NCI-H2227 treated with DMSO at 0.1 percent for 48 hours (cell line): ENCODE results near the gene MAGEB18.

Source experiments
- DNase-seq: peaks from one replicate; lab custom pipeline; 2025; lab: John Stamatoyannopoulos, UW

The MAGEB18 gene

DNA sequence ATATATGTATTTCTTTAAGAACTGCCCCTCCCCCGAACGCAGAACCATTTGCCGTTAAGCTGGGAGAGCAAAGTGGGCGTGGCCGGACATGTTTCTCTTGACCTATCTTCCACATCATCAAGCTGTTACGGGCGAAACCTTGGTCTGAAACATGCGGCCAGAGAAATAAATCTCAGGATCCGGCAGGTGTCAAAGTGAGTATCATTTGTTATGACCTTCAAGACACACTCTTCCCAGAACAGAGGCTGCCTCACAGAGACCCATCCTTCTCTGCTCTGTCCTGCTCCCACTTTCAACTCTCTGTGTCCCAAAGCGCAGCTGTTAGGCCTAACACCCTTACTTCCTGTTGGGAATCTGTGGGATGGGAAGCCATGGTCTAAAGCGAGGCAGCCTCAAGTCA lies at the start of gene MAGEB18:
TSS of gene MAGEB18 (plus strand) at position 70 of the 400 bp plus-strand sequence. CDS start 643 bp downstream, outside the sequence.
- no peak for DNase-seq

DNA sequence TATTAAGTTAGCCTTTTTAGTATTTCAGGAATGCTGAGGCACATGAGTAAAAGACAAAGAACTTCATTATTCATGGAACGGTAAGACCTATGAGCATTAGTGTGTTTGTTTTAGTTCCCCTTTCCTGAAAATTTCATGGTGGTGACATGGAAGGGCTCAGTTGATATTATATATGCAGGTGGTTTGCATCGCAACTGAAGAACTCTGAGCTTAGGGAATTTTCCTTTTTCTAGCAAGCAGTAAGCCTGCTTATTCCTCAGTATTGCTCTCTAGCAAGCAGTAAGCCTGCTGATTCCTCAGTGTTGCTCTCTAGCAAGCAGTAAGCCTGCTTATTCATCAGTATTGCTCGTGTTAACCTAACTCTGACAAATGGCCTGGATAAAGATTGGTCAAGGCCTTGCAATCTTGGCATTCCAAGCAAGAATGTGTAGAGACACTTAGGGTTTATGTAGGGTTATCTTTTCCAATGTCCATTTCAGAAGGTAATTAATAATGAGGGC lies 37.7 kb upstream of the MAGEB18 start:
- DNase-seq, result no peak

DNA sequence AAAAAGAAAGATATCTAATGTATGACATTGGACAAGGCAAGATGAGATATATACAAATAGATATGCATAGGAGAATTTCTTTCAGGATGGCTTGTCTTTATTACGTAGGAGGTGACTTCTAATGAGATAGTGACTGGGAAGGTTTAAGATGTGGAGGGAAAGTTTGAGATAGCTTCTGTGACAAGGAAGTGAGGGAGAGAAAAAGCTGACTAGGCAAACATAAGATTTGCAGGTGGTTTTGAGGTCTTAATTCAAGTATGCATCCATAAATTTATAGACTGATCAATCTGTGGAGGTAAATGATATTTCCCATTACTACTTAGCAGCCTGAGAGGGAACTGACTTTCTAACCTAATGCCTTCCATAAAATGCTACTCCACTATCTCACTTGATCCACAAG lies 29.0 kb upstream of the MAGEB18 start:
- no peak for DNase-seq

DNA sequence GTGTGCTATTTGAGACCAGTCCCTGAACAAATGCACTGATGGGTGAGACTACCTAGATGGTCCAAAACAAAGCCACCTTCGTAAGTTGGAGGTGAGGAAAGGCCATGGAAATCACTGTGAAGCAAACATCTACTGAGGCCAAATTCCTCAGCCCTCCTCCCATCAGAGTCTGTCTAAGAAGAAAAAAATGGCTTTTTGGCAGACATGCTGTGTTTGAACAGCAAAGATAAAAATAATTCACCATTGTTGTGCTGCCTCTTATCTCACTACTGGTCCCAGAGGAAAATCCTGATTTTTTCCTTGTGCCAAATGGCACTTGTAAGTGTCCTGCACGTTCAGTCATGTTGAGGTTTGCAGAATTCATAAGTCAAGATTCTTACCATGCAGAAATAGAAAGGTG lies 7.9 kb downstream of the MAGEB18 start:
- DNase-seq, result no peak

DNA sequence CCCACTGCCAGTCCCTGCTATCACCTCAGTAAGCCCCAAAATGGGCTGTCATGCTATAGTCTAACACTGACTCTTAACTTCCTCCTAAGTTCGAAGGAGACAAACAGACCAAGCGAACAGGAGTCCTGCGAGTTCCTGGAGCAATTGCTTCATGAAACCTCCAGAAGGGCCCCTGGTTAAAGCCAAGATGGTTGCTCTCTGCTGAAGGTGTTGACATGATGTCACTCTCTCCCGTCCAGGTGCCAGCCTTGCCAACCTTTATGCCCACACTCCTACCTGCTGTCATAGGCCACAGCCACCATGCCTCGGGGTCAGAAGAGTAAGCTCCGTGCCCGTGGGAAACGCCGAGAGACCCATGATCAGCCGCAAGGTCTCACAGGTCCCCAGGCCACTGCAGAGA lies 22.2 kb downstream of the MAGEB18 start, which contains the start of gene MAGEB6B:
TSS of gene MAGEB6B (plus strand) at position 301 of the 400 bp plus-strand sequence. CDS start at position 301, 0 bp downstream.
- DNase-seq, result no peak
